ENCODE results near the gene WDR73.

DNA sequence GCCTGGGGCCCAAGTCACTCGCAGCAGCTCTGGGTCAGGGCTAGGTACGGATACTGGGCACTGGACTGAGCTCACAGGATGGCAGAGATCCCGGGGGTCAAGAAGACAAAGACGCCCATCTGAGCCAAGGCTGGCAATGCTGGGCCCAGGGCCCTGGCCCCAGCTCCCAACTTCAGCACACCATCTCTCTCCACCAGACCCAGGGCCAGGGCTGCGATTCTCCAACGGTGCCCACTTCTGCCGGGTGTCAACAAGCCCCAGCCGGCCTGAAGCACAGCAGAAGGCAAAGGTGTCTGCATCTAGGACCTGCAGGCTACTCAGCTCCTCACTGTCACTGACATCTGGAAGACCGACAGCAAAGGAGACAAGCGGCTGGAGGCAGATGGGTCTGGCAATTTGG lies 8.6 kb downstream of the WDR73 start:
- TF ChIP-seq POLR2AphosphoS5 (IDR thresholded peaks at IDR 0.05; ENCODE audit: low read depth, low read length) (no peak), SIN3A (IDR thresholded peaks at IDR 0.05; ENCODE audit: borderline replicate concordance, insufficient read depth, low read length) (no peak)
- TF ChIP-seq, protein P1, sequence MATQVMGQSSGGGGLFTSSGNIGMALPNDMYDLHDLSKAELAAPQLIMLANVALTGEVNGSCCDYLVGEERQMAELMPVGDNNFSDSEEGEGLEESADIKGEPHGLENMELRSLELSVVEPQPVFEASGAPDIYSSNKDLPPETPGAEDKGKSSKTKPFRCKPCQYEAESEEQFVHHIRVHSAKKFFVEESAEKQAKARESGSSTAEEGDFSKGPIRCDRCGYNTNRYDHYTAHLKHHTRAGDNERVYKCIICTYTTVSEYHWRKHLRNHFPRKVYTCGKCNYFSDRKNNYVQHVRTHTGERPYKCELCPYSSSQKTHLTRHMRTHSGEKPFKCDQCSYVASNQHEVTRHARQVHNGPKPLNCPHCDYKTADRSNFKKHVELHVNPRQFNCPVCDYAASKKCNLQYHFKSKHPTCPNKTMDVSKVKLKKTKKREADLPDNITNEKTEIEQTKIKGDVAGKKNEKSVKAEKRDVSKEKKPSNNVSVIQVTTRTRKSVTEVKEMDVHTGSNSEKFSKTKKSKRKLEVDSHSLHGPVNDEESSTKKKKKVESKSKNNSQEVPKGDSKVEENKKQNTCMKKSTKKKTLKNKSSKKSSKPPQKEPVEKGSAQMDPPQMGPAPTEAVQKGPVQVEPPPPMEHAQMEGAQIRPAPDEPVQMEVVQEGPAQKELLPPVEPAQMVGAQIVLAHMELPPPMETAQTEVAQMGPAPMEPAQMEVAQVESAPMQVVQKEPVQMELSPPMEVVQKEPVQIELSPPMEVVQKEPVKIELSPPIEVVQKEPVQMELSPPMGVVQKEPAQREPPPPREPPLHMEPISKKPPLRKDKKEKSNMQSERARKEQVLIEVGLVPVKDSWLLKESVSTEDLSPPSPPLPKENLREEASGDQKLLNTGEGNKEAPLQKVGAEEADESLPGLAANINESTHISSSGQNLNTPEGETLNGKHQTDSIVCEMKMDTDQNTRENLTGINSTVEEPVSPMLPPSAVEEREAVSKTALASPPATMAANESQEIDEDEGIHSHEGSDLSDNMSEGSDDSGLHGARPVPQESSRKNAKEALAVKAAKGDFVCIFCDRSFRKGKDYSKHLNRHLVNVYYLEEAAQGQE (IDR thresholded peaks at IDR 0.05; ENCODE audit: insufficient read depth in 1 of 2, low read depth in 2 of 2, low read length in 2 of 2) = no peak
